KBM-7 (cell line): Measurements from ENCODE around the gene CDC20B.

Experiments
- DNase-seq: peaks from one replicate; pipeline ENCODE4 v3.0.0-alpha.2; 2015
- in situ Hi-C: fragments of 300-500 bp; cut with MboI; formaldehyde crosslinking; loops from 2 replicates; pipeline ENCODE4 v1.14.3; 2020; ENCODE audit warnings: low sequenced_read_pairs, low pct_unique_long_range_greater_than_20kb, mixed read lengths

The CDC20B gene, protein sequence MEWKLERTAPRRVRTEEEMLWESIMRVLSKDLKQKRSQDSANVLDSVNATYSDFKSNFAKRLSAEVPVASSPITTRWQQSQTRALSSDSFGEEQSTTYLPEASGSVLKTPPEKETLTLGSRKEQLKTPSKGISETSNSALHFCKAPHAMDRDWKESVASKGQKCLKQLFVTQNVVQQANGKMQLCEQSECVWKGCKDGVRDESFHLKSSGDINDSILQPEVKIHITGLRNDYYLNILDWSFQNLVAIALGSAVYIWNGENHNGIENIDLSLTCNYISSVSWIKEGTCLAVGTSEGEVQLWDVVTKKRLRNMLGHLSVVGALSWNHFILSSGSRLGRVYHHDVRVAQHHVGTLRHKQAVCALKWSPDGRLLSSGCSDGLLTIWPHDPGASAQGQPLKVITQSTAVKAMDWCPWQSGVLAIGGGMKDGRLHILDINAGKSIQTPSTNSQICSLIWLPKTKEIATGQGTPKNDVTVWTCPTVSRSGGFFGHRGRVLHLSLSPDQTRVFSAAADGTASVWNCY

DNA sequence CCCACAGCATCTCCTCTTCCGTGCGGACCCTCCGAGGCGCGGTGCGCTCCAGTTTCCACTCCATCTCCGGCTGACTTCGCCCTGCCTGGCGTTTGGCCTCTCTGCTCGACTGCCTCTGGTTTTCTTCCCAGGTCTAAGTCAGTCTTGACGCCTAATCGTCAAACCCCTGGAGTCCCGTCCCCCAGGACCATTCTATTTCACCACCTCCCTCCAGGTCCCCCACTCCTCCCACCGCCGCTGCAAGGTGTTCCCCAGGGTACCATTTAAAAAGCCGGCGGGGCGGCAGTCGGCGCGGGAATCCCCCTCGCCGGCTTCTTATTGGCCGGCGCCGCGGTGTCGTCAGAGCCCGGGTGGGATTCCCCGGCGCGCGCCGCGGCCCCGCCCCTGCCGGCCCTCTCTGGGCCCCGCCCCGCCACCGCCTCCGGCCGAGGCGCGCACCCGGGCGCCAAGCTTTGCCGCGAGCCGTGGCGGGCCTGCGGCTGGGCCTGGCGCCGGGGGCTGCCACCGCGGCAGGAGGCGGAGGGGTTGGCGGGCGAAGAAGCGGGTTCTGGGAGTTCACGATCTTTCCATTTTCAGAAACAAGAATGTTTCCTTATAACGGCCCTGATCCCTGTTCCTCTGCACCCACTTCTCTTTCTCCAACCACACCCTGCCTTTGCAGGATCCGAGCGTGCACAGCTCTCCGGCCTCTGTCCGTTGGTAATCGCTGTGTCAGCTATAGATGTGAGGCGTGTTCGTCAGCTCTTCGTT is at the start of gene CDC20B:
CDC20B (minus strand) TSS at position 241 of the 750 bp plus-strand sequence; CDS start at position 64, 177 bp downstream.
- peak; percentile 67 for DNase-seq
- in situ Hi-C loops, result no loop called here

DNA sequence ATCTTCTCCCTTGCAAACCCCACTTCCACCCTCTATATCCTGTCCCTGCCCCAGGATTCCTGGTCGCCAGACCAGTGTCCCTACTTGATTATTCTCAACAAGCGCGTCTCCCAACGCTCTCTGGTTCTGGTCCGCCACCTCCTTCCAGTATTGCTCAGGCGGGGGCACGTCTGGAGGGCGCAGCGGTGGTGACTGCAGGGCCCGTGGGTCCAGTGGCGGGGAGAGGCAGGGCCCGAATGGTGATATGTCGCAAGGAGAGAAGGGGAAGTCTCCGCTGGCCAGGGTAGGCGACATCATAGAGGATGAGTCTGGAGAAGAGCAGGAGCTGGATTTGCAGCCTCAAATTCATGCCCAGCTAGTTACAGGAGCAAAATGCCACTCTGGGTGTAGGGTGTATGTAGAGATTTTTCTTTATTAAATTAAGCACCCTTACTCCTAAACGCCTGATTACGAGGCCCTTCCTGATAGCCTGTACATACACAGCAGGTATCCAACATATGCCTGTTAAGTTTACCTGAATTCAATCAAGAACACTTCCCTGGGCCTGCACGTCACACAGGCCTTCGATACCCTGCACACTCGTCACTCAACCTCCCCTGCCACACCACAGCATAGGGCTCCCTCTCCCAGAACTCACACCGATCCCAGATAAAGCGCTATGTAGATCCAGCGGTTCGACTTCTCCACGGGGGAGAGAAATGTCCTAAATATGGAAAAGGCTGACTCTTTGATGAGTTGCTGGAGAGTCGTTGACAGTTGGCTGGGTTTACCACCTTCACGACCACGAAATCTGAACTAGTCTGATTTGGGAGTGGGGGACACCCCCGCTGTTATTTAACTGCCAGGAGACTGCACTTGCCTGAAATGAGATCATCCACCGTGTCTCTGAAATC is 49.4 kb upstream of the CDC20B start:
- DNase-seq, result no peak
- in situ Hi-C loops, result no loop called here

DNA sequence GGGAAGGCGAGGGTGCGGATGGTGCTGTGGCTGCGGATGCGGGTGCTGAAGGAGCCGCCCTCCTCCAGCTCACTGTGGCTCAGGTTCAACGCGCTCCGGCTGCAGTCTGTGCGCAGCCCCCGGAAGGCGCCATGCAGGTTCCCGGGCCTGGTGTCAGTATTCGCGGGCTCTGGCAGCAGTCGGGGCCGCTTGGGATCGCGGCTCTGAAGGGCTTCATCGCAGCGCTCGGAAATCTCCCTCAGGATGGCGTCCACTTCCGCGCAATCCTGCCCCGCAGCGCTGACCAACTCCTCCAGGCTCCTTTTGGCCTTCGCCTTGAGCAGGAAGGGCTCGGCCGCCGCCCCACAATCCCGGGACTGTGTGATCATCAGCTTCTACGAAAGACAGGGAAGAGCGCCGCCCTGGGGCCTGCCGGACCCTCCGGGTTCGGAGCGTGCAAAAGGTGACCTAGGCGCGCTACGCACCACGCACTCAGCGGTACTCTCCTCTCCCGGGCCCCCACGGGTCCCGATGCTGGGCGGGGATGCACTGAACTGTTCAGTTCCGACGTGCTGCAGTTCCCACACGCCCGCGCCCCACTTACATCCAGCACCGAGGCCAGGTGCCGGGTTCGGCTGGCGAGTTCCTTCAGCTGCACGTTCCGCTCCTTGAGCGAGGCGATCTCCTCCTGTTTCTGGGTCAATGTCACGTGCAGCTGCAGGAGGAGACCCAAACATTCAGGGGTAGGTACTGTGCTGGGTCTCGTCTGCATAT is 47.6 kb upstream of the CDC20B start:
- no peak for DNase-seq
- in situ Hi-C loops, result no loop called here

DNA sequence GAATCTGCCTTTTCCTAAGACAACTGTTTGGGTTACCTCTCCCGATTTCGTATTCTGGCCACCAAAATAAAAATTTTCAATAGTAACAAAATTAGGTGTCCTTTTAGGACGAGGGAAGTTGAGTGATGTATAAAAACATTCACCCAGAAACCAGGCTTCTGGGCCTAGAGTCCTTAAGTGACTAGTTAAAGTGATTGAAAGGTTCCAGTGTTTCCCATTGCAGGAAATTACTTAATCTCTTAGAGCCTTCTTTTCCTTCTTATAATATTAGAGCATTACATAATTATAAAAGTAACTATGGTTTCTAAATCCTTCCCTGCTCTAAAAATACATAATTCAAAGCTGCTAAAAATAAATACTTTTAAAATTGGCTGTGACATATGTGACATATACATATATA is 46.8 kb upstream of the CDC20B start:
- no peak for DNase-seq

DNA sequence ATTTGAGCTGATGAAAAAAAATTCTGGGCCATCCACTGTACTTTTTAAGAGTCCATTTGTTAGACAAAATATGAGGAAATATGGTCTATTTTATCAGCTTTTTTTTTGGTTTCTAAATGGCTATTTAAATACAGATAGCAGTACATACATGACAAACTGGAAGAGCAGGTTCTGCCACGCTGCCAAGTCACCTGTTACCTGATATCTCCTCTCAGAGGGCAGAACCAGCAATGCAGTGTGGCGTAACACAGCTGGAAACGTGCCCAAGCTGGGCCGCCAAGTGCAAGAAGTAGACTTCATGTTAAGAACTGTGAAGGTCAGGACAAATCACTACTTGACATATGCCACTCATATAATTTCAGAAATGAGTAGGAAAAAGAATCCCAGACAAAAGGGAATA is 46.0 kb upstream of the CDC20B start:
- in situ Hi-C loops, result no loop called here
- DNase-seq, result no peak

More for the DNA sequence above, 46.8 kb upstream of the CDC20B start:
- in situ Hi-C loops, result no loop called here

DNA sequence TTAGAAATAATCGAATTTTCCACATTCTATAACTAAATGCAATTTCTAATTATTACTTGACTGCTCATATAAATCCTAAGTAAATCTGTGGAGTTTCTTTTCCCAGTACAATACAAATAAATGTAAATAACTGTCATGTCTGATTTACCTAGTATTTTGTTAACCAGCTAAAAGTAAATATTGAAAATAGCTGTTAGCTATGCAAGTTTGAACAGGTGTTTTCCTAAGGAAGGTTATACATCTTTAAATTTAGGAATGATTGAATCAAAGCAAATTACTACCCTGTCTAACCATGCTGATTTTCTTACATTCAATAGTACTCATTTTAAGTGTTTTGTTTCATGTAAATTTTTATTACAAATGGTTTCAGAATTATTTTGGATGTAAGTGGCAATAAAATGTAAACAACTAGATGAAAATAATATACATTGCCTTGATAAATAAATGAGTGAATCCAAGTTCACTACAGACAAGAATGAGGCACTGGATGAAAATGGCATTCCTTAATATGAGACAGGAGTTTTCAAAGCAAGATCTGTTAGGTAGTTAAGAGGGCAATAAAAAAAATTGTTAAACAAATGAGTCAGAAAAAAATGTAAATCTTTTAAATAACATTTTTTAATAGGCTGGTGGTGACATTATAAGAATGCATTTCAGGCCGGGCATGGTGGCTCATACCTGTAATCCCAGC is 38.4 kb upstream of the CDC20B start:
- in situ Hi-C loops, result no loop called here
- no peak for DNase-seq

DNA sequence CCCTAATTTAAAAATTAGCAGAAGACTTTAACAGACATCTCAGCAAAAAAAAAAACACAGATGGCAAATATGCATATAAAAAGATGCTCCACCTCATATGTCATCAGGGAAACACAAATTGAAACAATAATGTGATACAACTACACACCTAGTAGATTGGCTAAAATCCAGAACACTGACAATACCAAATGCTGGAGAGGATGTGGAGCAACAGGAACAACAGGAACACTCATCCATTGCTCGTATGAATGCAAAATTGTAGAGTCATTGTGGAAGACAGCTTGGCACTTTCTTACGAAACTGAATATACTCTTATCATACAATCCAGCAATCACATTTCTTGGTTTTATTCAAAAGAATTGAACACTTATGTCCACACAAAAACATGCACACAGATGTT is 32.0 kb upstream of the CDC20B start:
- in situ Hi-C loops, result no loop called here
- DNase-seq, result no peak

DNA sequence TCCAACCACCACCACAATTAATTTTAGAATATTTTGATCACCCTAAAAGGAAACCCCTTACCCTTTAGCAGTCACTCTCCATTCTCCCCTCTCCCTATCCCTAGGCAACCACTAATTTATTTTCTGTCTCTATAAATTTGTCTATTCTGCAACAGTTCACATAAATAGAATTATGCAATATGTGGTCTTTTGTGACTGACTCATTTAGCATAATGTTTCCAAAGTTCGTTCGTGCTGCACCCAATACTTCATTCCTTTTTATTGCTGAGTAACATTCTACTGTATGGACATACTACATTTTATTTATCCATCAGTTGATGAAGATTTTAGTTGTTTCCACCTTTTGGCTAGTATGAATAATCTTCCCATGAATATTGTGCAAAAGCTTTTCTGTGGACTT is 18.2 kb upstream of the CDC20B start:
- DNase-seq, result no peak
- in situ Hi-C loops, result loop anchor here (25.0 kb wide), 1 partner anchor 721 kb away; no protein-coding TSS in a partner anchor

DNA sequence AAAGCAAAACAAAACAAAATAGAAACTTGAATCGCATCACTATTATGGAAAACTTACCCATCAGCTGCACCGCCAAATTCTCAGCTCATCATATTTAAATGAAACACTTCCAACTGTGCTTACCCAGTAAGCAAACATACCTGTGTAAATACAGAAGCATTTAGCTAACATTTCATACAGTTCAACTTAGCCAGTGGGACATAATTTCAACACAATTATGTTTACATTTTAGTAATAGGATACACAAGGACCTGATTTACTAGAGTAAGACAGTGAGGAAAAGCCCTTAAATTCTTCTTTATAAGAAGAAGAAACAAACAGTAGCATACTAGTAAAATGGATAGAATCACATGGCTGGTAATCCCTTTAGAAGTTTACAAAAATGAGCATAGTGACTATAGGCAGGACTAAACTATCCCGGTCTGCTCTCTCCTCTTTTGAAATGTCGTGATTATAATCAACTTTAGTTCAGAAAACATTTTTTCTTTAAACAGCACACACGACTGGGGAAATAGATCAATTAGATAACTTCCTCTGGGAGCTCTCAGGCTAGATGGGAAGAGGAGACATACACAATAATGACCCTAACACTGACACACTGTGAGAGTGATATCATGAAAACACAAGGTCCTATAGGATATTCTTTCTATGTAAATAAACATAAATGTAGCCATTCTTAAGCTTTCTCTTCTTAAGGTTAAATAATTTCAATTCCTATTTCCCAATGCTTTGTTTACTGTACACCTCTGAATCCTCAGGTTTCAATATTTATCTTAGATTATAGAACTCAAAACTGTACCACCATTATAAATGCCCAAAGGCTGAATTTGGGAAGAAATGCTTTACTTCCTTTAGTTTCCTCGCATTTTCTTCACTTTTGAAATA is 15.9 kb upstream of the CDC20B start:
- DNase-seq, result no peak
- in situ Hi-C loops, result loop anchor here (25.0 kb wide), 1 partner anchor 723 kb away; no protein-coding TSS in a partner anchor

DNA sequence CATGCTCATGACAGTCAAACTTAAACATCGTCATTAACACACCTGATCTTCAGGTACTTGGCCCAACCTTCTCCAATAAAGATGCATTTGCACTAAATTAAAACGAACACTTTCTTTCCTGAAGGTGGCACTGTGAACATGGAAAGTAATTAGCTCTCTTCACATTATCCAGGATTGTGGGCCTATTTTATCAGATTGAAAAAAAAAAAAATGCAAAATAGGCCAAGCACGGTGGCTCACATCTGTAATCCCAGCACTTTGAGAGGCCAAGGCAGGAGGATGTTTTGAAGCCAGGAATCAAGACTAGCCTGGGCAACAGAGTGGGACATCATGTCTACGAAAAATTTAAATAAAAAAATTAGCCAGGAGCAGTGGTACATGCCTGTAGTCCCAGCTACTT is 14.4 kb upstream of the CDC20B start:
- DNase-seq, result peak; percentile 44
- in situ Hi-C loops, result loop anchor here (25.0 kb wide), 1 partner anchor 725 kb away; no protein-coding TSS in a partner anchor

DNA sequence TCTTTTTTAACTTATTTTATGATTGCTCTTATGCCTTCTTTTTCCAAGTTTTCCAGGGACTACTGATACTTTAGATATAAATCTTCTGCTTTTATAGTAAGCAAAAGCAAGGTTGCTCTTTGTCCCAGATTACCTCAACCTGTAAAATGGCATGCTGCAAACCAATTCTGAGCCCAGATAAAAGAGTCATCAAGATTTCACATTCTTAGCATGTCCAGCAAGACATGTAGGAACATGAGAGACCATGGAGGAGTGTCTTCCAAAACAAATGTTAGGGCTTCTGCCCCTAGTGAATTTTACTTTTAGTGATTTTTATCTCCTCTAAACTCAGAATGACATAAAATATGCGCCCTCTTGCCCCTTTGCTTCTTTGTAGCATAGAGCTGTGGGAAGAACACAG is 7.0 kb upstream of the CDC20B start:
- in situ Hi-C loops, result loop anchor here (25.0 kb wide), 1 partner anchor 732 kb away; no protein-coding TSS in a partner anchor
- DNase-seq, result no peak

DNA sequence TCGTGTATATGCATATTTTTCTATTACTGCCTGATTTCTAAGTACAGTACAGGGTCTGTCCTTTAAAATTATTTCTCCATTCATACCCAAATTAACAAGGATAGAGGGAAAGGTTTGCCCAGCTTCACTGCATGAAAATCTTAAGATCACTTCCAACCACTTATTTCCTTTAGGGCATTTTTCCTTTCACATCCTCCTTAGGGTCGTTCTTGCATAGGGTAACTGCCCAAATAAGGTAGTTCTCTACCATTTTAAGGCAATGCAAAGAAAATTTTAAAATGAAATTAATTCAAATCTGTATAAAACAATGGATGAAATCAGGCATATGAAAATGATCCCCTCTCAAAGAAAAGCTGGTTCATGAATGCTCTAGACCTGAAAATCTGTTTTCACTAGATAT is 4.1 kb upstream of the CDC20B start:
- DNase-seq, result no peak

DNA sequence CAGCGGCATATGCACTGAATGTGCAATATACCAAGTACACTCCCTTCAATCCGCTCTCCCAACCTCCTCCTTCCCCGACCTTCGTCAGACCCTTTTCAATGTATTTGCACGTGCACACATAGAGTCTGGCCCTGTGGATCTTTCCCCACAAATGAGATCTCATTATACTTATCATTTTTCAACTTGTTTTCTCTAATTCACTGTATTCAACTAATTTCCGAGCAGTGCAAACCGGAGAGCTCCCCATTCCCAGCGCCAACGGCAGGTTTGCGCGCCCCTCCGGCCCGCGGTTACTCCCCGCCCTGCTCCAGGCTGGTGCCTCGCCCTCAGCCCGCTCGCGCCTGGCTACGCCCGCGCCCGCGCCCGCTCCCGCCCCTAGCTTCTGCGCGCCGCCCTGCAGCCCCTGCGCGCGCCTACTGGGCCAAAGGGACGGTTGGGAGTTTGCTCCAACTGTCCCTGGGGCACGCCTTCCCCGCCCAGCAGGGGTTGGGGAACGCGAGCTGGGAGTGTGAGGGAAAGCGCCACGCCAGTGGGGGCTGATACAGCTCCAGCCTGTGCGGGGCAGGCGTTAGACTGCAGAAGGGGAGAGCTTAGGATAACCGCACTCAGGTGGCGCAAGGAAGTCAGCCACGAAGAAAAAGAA is 3.3 kb upstream of the CDC20B start:
- in situ Hi-C loops, result loop anchor here (25.0 kb wide), 1 partner anchor 736 kb away; no protein-coding TSS in a partner anchor
- DNase-seq, result peak; percentile 82

More for the DNA sequence above, 4.1 kb upstream of the CDC20B start:
- in situ Hi-C loops, result loop anchor here (25.0 kb wide), 1 partner anchor 735 kb away; no protein-coding TSS in a partner anchor

DNA sequence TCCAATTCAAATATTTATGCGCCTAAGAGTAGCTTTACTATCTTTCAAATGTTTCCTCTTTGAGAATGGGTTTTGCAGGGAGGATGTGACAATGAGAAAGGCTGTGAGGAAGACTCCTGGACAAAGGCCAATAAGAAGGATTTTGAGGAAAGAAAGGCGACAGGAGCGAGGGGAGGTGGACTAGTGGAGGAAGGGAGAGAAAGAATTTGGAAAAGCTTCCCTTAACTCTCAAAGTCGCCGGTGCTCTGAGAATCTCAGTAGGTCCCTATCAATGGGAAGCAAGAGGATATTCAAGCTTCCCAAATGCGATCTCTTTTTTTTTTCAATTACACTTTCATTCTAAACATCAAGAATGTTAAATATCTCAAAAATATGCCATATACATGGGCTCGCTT is 2.8 kb upstream of the CDC20B start:
- in situ Hi-C loops, result loop anchor here (25.0 kb wide), 1 partner anchor 737 kb away; no protein-coding TSS in a partner anchor
- no peak for DNase-seq

DNA sequence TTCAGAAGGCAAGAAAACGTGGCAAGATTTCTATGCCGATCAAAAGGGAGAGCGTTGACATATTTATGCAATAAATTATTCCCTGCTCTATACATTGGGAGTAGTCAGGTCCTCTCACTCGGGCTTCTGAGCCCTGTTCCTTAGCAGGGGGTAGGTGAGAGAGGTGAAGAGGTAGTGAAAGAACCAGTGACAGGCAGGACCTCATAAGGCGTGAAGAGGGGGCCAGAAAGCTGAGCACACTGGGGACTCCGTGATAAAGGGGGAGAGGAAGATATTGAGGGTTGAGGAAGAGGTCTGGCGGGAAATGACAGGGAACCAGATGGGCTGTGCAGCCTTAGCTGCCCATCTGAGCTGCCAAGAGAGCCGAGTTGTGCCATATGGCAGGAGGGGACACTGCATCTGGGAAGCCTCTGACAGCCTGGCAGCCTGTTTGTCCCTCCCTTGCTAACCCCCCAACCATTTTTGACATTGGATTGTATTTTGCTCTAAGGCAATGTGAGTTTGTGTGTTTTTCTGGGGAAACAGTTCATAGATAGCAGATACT is 782 bp upstream of the CDC20B start:
- in situ Hi-C loops, result no loop called here
- DNase-seq, result no peak
